CD4-positive, alpha-beta T cell treated with Interleukin-6 for 4 hours (primary cell): ENCODE measurements around the gene CYB561.

Experiments used
- DNase-seq: peaks from one replicate; pipeline ENCODE4 v3.0.0-alpha.2; 2020; ENCODE audit warnings: mixed read lengths

Gene CYB561, protein sequence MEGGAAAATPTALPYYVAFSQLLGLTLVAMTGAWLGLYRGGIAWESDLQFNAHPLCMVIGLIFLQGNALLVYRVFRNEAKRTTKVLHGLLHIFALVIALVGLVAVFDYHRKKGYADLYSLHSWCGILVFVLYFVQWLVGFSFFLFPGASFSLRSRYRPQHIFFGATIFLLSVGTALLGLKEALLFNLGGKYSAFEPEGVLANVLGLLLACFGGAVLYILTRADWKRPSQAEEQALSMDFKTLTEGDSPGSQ

DNA sequence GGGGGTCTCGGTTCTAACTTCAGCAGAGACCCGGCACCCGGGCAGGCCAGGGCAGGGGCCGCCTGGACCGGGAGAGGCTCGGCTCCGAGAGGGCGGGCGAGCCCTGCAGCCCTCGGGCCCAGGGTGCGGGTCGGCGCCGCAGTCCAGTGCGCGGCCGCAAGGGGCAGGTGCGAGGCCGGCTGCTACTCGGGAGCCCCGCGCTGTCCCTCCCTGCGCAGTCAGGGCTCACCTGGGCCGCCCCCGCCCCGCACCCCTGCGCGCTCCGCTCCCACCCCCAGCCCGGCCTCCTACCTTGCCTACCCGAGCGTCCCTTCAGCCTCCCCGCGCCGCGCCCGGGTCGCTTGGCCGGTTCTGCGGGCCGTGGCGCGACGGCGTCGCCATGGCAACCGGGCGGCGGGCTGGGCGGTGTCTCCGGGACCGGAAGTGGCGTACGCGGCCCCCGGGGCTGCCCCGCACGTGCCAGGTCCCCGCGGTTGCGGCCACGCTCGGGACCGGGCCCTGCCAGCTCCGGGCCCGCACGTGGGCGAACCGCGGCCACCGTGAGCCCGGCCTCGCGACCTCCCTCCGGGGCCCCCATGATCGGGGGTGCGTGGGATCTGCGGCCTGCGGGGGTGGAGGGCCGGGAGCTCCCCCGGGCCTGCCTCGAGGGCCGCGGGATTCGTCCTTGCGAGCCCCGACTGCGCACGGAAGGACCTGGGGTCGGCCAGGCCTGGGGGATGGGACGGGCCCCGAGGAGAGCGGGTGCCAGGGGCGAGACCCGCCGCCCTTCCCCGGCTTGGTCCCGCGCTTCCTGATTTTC, at the start of gene CYB561:
CYB561 (minus strand) TSS at position 353 of the 799 bp plus-strand sequence. CDS start 8,759 bp downstream, outside the sequence.
- DNase-seq: peak; percentile 69

- DNase-seq: no peak
Observed at GRCh38 chr17:63495491-63495890, 49.4 kb upstream of the CYB561 start.

DNA sequence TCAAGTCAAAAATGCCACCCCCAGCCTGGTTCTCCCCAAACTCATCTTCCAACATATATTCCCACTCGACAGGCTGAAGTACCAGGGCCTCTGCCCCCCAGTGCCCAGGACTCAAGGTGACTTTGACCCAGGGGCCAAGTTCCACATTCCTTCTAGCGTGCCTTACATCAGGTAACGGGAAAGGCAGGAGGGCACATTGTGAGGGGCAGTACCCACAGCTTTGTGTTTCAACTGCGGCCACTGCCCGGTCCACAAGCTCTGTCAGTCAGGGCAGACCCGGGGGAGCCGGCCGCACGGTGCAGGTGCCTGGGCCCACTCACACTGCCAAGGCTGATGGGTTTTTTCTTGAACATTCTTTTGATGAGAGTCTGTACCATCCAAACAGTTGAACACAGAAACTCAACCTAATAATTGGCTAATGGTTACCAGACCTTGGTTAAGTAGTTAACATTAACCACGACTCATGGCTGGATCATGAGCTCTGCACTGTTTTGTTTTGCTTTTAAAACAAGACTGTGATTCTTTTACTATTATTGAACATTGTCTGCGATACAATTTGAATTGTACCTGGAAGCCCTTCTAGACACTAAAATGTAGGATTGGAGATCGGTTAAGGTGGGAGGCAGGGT, 48.3 kb upstream of the CYB561 start:
- DNase-seq: no peak

DNA sequence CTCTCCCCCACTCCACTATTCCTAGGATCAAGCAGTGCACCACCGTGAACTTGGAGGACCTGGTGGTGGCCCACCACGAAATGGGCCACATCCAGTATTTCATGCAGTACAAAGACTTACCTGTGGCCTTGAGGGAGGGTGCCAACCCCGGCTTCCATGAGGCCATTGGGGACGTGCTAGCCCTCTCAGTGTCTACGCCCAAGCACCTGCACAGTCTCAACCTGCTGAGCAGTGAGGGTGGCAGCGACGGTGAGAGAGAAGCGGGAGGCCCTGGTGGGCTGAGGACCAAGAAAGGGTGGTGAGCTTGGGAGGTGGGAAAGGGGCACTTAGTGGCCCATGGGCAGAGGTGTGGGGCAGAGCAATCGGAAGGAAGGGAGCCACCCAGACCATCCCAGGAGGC, 47.3 kb upstream of the CYB561 start:
- DNase-seq: no peak

DNA sequence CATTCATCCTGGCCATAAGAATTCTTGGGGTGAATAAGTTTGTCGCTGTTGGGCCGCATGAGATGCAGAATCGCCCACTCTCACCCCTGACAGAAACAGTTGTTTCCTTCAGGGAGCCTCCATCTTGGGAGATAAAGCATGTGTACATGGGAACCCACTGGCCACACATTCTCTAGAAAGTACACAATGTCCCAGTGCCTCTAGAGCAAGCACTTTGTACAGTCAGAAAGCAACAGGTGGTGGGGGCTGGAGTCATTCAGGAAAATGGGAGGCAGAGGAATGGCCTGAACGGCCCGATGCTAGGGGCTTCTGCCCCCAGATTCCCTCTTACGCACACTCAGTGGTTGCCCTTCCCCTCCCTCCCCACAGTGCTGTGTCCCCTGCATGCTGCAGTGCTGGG, 46.8 kb upstream of the CYB561 start:
- DNase-seq: no peak

- DNase-seq: no peak
Observed at GRCh38 chr17:63491977-63492618, 46.0 kb upstream of the CYB561 start.

GRCh38 chr17:63491413-63491812, 45.3 kb upstream of the CYB561 start:
- DNase-seq: no peak

DNA sequence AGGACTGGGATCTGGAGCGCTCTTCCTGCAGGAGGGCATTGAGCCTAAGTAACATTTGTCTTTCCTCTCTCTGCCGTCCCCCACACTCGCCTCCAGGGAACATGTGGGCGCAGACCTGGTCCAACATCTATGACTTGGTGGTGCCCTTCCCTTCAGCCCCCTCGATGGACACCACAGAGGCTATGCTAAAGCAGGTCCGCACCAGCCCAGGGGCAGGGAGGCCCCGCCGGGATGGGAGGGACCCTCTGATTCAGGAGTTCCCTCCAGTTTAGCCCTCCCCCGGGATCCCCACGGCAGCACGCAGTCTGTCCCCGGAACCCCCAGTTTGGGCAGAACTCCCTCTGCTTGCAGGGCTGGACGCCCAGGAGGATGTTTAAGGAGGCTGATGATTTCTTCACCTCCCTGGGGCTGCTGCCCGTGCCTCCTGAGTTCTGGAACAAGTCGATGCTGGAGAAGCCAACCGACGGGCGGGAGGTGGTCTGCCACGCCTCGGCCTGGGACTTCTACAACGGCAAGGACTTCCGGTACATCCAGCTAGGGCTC, 44.8 kb upstream of the CYB561 start:
- no peak for DNase-seq

- no peak for DNase-seq
Observed at GRCh38 chr17:63490329-63490728, 44.2 kb upstream of the CYB561 start.

DNA sequence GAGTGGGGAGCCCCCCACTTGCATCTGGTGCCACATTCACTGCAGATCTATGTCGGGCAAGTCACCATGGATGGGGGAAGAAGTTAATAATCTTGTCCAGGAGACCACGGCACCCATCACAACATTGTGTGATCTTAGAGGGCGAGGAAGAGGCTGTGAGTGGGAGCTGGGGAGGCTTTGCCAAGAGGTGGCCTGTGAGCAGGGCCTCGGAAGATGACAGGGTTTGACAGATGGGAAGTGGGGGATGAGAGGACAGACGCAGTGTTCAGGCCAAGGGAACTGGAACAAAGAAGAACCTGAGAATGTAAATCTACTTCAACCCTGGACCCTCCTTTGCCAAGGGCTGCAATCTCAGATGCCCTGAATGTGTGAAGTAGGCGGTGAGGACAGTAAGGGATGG, 43.2 kb upstream of the CYB561 start:
- no peak for DNase-seq

DNA sequence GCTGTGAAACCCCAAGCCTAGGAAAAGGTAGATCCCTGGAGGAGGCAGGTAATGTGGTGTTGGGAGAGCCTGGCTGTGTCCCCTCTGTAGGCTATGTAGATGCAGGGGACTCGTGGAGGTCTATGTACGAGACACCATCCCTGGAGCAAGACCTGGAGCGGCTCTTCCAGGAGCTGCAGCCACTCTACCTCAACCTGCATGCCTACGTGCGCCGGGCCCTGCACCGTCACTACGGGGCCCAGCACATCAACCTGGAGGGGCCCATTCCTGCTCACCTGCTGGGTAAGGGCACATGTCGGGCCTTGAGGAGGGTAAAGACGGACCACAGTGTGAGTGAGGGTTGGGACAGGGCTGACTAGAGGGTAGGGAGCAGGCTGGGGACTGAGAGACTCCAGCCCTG, 42.7 kb upstream of the CYB561 start:
- no peak for DNase-seq

DNA sequence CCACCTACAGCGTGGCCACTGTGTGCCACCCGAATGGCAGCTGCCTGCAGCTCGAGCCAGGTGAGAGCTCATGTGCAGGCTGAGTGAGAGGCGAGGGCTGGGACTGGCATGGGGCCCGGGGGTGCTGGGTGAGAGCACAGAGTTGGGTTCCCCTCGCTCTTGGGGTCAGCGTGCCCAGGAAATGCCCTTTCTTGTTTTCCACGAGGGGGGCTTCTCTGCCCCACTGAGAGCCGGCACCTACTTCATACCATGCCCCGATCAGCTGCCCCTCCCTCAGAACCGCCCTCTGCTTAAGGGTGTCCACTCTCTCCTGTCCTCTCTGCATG, 40.9 kb upstream of the CYB561 start:
- DNase-seq: no peak

GRCh38 chr17:63486317-63487013, 40.4 kb upstream of the CYB561 start:
- no peak for DNase-seq

DNA sequence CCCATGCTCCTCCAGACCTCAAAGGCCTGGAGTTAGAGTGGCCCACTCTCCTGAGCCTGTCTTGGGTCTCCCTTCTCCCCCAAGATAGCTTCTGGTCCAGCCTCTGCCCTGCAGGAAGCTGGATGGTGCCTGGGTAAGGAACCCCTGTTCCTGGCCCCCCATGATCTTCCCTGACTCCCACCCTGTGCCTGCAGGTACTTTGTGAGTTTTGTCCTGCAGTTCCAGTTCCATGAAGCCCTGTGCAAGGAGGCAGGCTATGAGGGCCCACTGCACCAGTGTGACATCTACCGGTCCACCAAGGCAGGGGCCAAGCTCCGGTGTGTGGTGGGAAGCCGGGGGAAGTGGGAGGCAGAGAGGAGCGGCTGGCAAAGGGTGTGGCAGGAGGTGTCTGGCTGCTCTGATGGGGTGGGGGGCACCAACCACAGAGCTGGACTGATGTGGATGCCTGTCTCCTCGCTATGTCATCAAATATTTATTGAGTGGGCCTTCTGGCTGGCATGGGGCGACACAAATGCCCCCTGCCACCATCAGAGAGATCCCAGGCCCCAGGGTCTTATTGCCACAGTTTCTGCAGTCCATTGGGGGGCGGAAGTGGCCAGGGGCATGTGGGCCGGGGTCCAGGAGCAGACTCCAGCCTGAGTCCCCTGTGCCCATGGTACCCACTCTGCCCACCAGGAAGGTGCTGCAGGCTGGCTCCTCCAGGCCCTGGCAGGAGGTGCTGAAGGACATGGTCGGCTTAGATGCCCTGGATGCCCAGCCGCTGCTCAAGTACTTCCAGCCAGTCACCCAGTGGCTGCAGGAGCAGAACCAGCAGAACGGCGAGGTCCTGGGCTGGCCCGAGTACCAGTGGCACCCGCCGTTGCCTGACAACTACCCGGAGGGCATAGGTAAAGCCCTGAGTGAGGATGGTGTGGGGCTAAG, 37.8 kb upstream of the CYB561 start:
- DNase-seq: no peak

DNA sequence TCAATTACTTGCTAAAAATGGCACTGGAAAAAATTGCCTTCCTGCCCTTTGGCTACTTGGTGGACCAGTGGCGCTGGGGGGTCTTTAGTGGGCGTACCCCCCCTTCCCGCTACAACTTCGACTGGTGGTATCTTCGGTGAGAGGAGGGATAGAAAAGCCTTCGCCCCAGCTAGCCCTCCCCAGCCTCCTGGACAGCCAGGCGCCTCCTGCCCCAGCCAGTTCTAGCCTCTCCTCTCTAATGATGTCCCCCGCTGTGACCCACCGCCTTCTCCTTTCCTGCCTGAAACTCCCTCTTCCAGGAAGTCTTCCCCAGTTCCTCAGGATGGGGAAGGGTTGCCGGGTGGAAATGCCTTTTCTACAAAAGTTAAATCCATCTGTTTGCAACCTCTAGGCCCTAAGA, 36.9 kb upstream of the CYB561 start:
- DNase-seq: no peak

- no peak for DNase-seq
Observed at GRCh38 chr17:63482509-63482908, 36.4 kb upstream of the CYB561 start.

- DNase-seq: no peak
Observed at GRCh38 chr17:63481488-63481870, 35.4 kb upstream of the CYB561 start.

- no peak for DNase-seq
Observed at GRCh38 chr17:63480826-63481487, 34.9 kb upstream of the CYB561 start.

DNA sequence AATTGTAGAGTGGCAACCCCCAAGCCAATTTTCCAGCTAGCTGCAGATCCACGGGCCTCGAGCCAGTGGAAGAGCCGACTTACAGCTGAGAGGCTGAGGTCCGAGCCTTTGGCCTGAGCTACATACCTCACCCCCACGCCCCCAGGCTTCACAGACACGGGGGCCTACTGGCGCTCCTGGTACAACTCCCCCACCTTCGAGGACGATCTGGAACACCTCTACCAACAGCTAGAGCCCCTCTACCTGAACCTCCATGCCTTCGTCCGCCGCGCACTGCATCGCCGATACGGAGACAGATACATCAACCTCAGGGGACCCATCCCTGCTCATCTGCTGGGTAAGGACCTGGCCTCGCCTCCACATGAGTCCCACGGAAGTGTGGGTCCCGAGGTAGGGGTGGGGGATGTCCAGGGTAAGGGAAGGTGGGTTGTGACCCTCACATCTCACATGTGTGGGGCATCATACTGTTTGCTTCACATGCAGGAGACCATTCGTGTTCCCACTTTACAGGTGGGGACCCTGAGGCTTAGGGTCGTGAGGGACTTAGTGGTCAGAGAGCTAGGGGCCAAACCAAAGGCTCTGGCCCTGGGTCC, 34.2 kb upstream of the CYB561 start:
- no peak for DNase-seq

GRCh38 chr17:63479495-63480184, 33.5 kb upstream of the CYB561 start:
- no peak for DNase-seq
